SK-N-SH treated with all-trans-retinoic acid at 6 μM for 48 hours (cell line): ENCODE measurements around the gene CENPM.
"Not testable (repeated sequence)": the region's sequence is repeated elsewhere in the genome, so short reads cannot be mapped to it uniquely, and the experiment has no call there.

Experiments
- ATAC-seq: fragments of 200-7000 bp; cut with Tn5 transposase; 3 replicates; pipeline ENCODE4 v1.9.1; 2020; ENCODE audit warnings: mild to moderate bottlenecking, moderate library complexity
- ARNTL ChIP-seq: fragments of 450-650 bp; formaldehyde crosslinking; IDR thresholded peaks from 2 replicates; pipeline ENCODE4 v1.5.0; 2020; ENCODE audit warnings: low read depth, mild to moderate bottlenecking, moderate library complexity, borderline replicate concordance
- BACH2 ChIP-seq: fragments of 250-450 bp; sonication (Bioruptor Pico); IDR thresholded peaks from 2 replicates; pipeline ENCODE4 v1.9.0; 2021; ENCODE audit warnings: mild to moderate bottlenecking, borderline replicate concordance
- CREB5 ChIP-seq: fragments of 250-450 bp; sonication (Bioruptor Pico); IDR thresholded peaks from 2 replicates; pipeline ENCODE4 v1.5.1; 2020; ENCODE audit warnings: low read depth, mild to moderate bottlenecking, moderate library complexity
- CSDC2 ChIP-seq: fragments of 250-450 bp; sonication (Bioruptor Pico); IDR thresholded peaks from 2 replicates; pipeline ENCODE4 v1.5.0; 2020; ENCODE audit warnings: mild to moderate bottlenecking, moderate library complexity
- CSRNP3 ChIP-seq: fragments of 250-450 bp; sonication (Bioruptor Pico); IDR thresholded peaks from 2 replicates; pipeline ENCODE4 v1.5.1; 2021; ENCODE audit warnings: mild to moderate bottlenecking, moderate library complexity
- ESRRG ChIP-seq: fragments of 250-450 bp; sonication (Bioruptor Pico); IDR thresholded peaks from 2 replicates; pipeline ENCODE4 v1.6.1; 2021; ENCODE audit warnings: mild to moderate bottlenecking
- GLIS3 ChIP-seq: fragments of 250-450 bp; sonication (Bioruptor Pico); IDR thresholded peaks from 2 replicates; pipeline ENCODE4 v1.5.0; 2020; ENCODE audit warnings: mild to moderate bottlenecking, moderate library complexity
- ISL1 ChIP-seq: fragments of 250-450 bp; sonication (Bioruptor Pico); IDR thresholded peaks from 2 replicates; pipeline ENCODE4 v2.1.2; 2022; ENCODE audit warnings: mild to moderate bottlenecking, moderate library complexity
- OSR1 ChIP-seq: fragments of 250-450 bp; sonication (Bioruptor Pico); IDR thresholded peaks from 2 replicates; pipeline ENCODE4 v1.8.0; 2022; ENCODE audit warnings: moderate library complexity, mild to moderate bottlenecking, inconsistent platforms
- POU6F1 ChIP-seq: fragments of 250-450 bp; sonication (Bioruptor Pico); IDR thresholded peaks from 2 replicates; pipeline ENCODE4 v1.8.0; 2021; ENCODE audit warnings: low read depth, mild to moderate bottlenecking, moderate library complexity, borderline replicate concordance
- PPARA ChIP-seq: fragments of 250-450 bp; sonication (Bioruptor Pico); IDR thresholded peaks from 2 replicates; pipeline ENCODE4 v1.5.0; 2020; ENCODE audit warnings: mild to moderate bottlenecking, borderline replicate concordance
- RARB ChIP-seq: fragments of 250-450 bp; sonication (Bioruptor Pico); IDR thresholded peaks from 2 replicates; pipeline ENCODE4 v1.8.0; 2021; ENCODE audit warnings: mild to moderate bottlenecking, moderate library complexity
- SNAI2 ChIP-seq: fragments of 250-450 bp; sonication (Bioruptor Pico); IDR thresholded peaks from 2 replicates; pipeline ENCODE4 v1.5.0; 2020; ENCODE audit warnings: mild to moderate bottlenecking, moderate library complexity
- TCF4 ChIP-seq: fragments of 250-450 bp; sonication (Bioruptor Pico); IDR thresholded peaks from 2 replicates; pipeline ENCODE4 v1.8.0; 2021; ENCODE audit warnings: mild to moderate bottlenecking, moderate library complexity, borderline replicate concordance
- TOX ChIP-seq: fragments of 250-450 bp; sonication (Bioruptor Pico); IDR thresholded peaks from 2 replicates; pipeline ENCODE4 v1.8.0; 2021; ENCODE audit warnings: mild to moderate bottlenecking, moderate library complexity, borderline replicate concordance
- ZC3H10 ChIP-seq: fragments of 250-450 bp; sonication (Bioruptor Pico); IDR thresholded peaks from 2 replicates; pipeline ENCODE4 v1.5.1; 2021; ENCODE audit warnings: mild to moderate bottlenecking, moderate library complexity
- ZFP3 ChIP-seq: fragments of 250-450 bp; sonication (Bioruptor Pico); IDR thresholded peaks from 2 replicates; pipeline ENCODE4 v1.5.0; 2020; ENCODE audit warnings: mild to moderate bottlenecking, moderate library complexity
- ZFP30 ChIP-seq: fragments of 450-650 bp; formaldehyde crosslinking; IDR thresholded peaks from 2 replicates; pipeline ENCODE4 v1.5.0; 2022; ENCODE audit warnings: mild to moderate bottlenecking, moderate library complexity
- ZNF565 ChIP-seq: fragments of 450-650 bp; formaldehyde crosslinking; conservative IDR thresholded peaks from 2 replicates; pipeline ENCODE4 v1.5.0; 2020; ENCODE audit warnings: low read depth, mild to moderate bottlenecking, moderate library complexity
- ZNF8 ChIP-seq: fragments of 450-650 bp; formaldehyde crosslinking; IDR thresholded peaks from 2 replicates; pipeline ENCODE4 v1.5.0; 2020; ENCODE audit warnings: mild to moderate bottlenecking, moderate library complexity
- TF ChIP-seq, protein P1 (sequence below): fragments of 250-450 bp; sonication (Bioruptor Pico); IDR thresholded peaks from 2 replicates; pipeline ENCODE4 v1.5.0; 2020; ENCODE audit warnings: mild to moderate bottlenecking, moderate library complexity
- TF ChIP-seq, protein P2 (sequence below): fragments of 250-450 bp; sonication (Bioruptor Pico); IDR thresholded peaks from 2 replicates; pipeline ENCODE4 v1.8.0; 2020; ENCODE audit warnings: mild to moderate bottlenecking, moderate library complexity, borderline replicate concordance

The CENPM gene

GRCh38 chr22:41949297-41949965 lies 2.5 kb upstream of the CENPM start (continued):
- no peak for TF ChIP-seq POU6F1
- no peak for TF ChIP-seq SNAI2 (CRISPR knock-in tag)
- no peak for TF ChIP-seq TCF4
- TF ChIP-seq ZFP30, result no peak
- no peak for TF ChIP-seq BACH2 (CRISPR knock-in tag)
- no peak for TF ChIP-seq ZNF565 (CRISPR knock-in tag)
- no peak for TF ChIP-seq ZC3H10
- TF ChIP-seq ZFP3 (CRISPR knock-in tag), result no peak
- no peak for TF ChIP-seq ESRRG (CRISPR knock-in tag)
- TF ChIP-seq, protein P1, sequence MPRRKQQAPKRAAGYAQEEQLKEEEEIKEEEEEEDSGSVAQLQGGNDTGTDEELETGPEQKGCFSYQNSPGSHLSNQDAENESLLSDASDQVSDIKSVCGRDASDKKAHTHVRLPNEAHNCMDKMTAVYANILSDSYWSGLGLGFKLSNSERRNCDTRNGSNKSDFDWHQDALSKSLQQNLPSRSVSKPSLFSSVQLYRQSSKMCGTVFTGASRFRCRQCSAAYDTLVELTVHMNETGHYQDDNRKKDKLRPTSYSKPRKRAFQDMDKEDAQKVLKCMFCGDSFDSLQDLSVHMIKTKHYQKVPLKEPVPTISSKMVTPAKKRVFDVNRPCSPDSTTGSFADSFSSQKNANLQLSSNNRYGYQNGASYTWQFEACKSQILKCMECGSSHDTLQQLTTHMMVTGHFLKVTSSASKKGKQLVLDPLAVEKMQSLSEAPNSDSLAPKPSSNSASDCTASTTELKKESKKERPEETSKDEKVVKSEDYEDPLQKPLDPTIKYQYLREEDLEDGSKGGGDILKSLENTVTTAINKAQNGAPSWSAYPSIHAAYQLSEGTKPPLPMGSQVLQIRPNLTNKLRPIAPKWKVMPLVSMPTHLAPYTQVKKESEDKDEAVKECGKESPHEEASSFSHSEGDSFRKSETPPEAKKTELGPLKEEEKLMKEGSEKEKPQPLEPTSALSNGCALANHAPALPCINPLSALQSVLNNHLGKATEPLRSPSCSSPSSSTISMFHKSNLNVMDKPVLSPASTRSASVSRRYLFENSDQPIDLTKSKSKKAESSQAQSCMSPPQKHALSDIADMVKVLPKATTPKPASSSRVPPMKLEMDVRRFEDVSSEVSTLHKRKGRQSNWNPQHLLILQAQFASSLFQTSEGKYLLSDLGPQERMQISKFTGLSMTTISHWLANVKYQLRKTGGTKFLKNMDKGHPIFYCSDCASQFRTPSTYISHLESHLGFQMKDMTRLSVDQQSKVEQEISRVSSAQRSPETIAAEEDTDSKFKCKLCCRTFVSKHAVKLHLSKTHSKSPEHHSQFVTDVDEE (CRISPR knock-in tag), result no peak
- no peak for TF ChIP-seq ZNF8 (CRISPR knock-in tag)
- no peak for TF ChIP-seq RARB (CRISPR knock-in tag)

- ATAC-seq, result not testable (repeated sequence)
Observed at GRCh38 chr22:41948928-41949296, 2.0 kb upstream of the CENPM start.

GRCh38 chr22:41948142-41948541 lies 1.2 kb upstream of the CENPM start:
- TF ChIP-seq OSR1 (CRISPR knock-in tag), result no peak
- TF ChIP-seq ARNTL (CRISPR knock-in tag), result no peak
- TF ChIP-seq CSRNP3 (CRISPR knock-in tag), result no peak
- no peak for TF ChIP-seq ZFP3 (CRISPR knock-in tag)
- TF ChIP-seq TCF4, result no peak
- TF ChIP-seq ISL1, result no peak
- TF ChIP-seq TOX (CRISPR knock-in tag), result no peak
- TF ChIP-seq PPARA (CRISPR knock-in tag), result no peak
- TF ChIP-seq ESRRG (CRISPR knock-in tag), result no peak
- no peak for TF ChIP-seq CSDC2
- TF ChIP-seq, protein P2, sequence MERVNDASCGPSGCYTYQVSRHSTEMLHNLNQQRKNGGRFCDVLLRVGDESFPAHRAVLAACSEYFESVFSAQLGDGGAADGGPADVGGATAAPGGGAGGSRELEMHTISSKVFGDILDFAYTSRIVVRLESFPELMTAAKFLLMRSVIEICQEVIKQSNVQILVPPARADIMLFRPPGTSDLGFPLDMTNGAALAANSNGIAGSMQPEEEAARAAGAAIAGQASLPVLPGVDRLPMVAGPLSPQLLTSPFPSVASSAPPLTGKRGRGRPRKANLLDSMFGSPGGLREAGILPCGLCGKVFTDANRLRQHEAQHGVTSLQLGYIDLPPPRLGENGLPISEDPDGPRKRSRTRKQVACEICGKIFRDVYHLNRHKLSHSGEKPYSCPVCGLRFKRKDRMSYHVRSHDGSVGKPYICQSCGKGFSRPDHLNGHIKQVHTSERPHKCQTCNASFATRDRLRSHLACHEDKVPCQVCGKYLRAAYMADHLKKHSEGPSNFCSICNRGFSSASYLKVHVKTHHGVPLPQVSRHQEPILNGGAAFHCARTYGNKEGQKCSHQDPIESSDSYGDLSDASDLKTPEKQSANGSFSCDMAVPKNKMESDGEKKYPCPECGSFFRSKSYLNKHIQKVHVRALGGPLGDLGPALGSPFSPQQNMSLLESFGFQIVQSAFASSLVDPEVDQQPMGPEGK (CRISPR knock-in tag), result no peak
- no peak for TF ChIP-seq ZNF8 (CRISPR knock-in tag)
- TF ChIP-seq RARB (CRISPR knock-in tag), result no peak
- no peak for TF ChIP-seq ZFP30
- TF ChIP-seq ZNF565 (CRISPR knock-in tag), result no peak
- no peak for TF ChIP-seq SNAI2 (CRISPR knock-in tag)
- no peak for TF ChIP-seq GLIS3 (CRISPR knock-in tag)
- TF ChIP-seq BACH2 (CRISPR knock-in tag), result no peak
- TF ChIP-seq CREB5 (CRISPR knock-in tag), result no peak
- no peak for ATAC-seq
